Measurements from ENCODE around the gene NXNL2.

DNA sequence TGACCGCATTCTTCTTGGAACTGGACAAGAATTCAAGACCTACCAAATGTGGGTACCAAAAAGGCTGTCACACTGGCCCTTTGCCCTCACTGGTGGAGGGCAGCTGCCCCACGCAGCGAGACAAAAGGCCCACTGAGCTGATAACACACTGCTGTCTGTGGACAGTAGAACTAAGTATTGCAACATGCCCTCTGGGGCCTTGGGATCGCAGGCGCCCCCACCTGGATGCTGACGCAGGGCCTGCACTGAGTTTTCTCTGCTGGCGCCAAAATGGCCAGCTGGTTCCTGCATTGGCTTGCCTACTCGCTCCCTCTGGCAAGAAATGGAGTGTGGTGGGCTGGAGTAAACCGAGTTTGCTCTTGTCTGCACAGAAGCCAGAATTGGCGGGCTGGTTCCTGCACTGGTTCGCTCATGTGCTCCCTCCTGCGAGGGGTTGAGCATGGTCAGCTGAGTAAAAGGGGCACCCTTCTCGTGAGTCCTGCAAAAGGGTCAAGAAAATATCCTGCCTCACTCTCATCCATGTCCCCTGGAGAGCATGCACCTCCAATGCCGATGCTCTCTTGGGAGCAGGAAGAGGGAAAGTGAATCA, 55.7 kb downstream of the NXNL2 start:
- TF ChIP-seq, protein P1, sequence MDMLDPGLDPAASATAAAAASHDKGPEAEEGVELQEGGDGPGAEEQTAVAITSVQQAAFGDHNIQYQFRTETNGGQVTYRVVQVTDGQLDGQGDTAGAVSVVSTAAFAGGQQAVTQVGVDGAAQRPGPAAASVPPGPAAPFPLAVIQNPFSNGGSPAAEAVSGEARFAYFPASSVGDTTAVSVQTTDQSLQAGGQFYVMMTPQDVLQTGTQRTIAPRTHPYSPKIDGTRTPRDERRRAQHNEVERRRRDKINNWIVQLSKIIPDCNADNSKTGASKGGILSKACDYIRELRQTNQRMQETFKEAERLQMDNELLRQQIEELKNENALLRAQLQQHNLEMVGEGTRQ (CRISPR knock-in tag; IDR thresholded peaks at IDR 0.05), result no peak
- no peak for TF ChIP-seq NR1H2 (CRISPR knock-in tag; IDR thresholded peaks at IDR 0.05)
- TF ChIP-seq, protein P2, sequence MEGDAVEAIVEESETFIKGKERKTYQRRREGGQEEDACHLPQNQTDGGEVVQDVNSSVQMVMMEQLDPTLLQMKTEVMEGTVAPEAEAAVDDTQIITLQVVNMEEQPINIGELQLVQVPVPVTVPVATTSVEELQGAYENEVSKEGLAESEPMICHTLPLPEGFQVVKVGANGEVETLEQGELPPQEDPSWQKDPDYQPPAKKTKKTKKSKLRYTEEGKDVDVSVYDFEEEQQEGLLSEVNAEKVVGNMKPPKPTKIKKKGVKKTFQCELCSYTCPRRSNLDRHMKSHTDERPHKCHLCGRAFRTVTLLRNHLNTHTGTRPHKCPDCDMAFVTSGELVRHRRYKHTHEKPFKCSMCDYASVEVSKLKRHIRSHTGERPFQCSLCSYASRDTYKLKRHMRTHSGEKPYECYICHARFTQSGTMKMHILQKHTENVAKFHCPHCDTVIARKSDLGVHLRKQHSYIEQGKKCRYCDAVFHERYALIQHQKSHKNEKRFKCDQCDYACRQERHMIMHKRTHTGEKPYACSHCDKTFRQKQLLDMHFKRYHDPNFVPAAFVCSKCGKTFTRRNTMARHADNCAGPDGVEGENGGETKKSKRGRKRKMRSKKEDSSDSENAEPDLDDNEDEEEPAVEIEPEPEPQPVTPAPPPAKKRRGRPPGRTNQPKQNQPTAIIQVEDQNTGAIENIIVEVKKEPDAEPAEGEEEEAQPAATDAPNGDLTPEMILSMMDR (IDR thresholded peaks at IDR 0.05), result no peak

All from WTC11 (cell line).